Epithelial cell of esophagus (primary cell): Measurements from ENCODE around the gene SPSB3.

Experiments used
- DNase-seq: peaks from one replicate; pipeline ENCODE4 v3.0.0; 2010; ENCODE audit warnings: low read depth
- H3K4me3 ChIP-seq: 2 replicates; pipeline ENCODE4 v1.5.1; 2011; ENCODE audit warnings: mild to moderate bottlenecking, low read length, control low read depth
- CTCF ChIP-seq: IDR thresholded peaks from 2 replicates; pipeline ENCODE4 v1.5.1; 2011; ENCODE audit warnings: low read depth, mild to moderate bottlenecking, low read length, control low read depth, inconsistent platforms; ENCODE audit not compliant: insufficient read depth; ENCODE audit errors: missing control alignments

Gene SPSB3

GRCh38 chr16:1792836-1793577 lies 10.6 kb upstream of the SPSB3 start:
- no peak for DNase-seq
- no peak for TF ChIP-seq CTCF
- no peak overlapping the region for H3K4me3 ChIP-seq

- TF ChIP-seq CTCF: no peak
- no peak overlapping the region for H3K4me3 ChIP-seq
- DNase-seq: no peak
Measured at GRCh38 chr16:1791943-1792812, 9.8 kb upstream of the SPSB3 start.

GRCh38 chr16:1791256-1791942 lies 9.0 kb upstream of the SPSB3 start:
- H3K4me3 ChIP-seq: no peak overlapping the region
- DNase-seq: no peak

GRCh38 chr16:1790611-1791255 lies 8.4 kb upstream of the SPSB3 start:
- no peak for DNase-seq
- no peak overlapping the region for H3K4me3 ChIP-seq
- TF ChIP-seq CTCF: no peak

More at GRCh38 chr16:1791256-1791942, 9.0 kb upstream of the SPSB3 start:
- TF ChIP-seq CTCF: no peak

- no peak overlapping the region for H3K4me3 ChIP-seq
- no peak for DNase-seq
- TF ChIP-seq CTCF: no peak
Measured at GRCh38 chr16:1790261-1790610, 7.9 kb upstream of the SPSB3 start.

- no peak for TF ChIP-seq CTCF
- DNase-seq: no peak
- no peak overlapping the region for H3K4me3 ChIP-seq
Measured at GRCh38 chr16:1789643-1790045, 7.3 kb upstream of the SPSB3 start.
